Choroid plexus epithelial cell (primary cell): ENCODE measurements around the gene BSG.

Experiments used
- DNase-seq: peaks from one replicate; pipeline ENCODE4 v3.0.0-alpha.2; 2010; ENCODE audit warnings: low read depth
- H3K4me3 ChIP-seq: 2 replicates; pipeline ENCODE4 v1.5.1; 2011; ENCODE audit warnings: low read depth, mild to moderate bottlenecking, control low read depth, low read length, moderate library complexity
- TF ChIP-seq, protein P1 (sequence below): conservative IDR thresholded peaks from 2 replicates; pipeline ENCODE4 v1.5.1; 2011; ENCODE audit warnings: low read depth, mild to moderate bottlenecking, control low read depth, inconsistent platforms, low read length, moderate library complexity

BSG gene

GRCh38 chr19:531009-531752 lies 41.2 kb upstream of the BSG start:
- H3K4me3 ChIP-seq = peak overlapping the region; percentile 86
- peak; percentile 81 for DNase-seq
- TF ChIP-seq, protein P1, sequence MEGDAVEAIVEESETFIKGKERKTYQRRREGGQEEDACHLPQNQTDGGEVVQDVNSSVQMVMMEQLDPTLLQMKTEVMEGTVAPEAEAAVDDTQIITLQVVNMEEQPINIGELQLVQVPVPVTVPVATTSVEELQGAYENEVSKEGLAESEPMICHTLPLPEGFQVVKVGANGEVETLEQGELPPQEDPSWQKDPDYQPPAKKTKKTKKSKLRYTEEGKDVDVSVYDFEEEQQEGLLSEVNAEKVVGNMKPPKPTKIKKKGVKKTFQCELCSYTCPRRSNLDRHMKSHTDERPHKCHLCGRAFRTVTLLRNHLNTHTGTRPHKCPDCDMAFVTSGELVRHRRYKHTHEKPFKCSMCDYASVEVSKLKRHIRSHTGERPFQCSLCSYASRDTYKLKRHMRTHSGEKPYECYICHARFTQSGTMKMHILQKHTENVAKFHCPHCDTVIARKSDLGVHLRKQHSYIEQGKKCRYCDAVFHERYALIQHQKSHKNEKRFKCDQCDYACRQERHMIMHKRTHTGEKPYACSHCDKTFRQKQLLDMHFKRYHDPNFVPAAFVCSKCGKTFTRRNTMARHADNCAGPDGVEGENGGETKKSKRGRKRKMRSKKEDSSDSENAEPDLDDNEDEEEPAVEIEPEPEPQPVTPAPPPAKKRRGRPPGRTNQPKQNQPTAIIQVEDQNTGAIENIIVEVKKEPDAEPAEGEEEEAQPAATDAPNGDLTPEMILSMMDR = peak; percentile 10

- H3K4me3 ChIP-seq = peak within 1 kb of the TSS; percentile 86
- DNase-seq = no peak
- TF ChIP-seq, protein P1 = no peak
These were observed 40.4 kb upstream of the BSG start, which contains the start of gene CDC34 for GRCh38 chr19:531753-532560. Gene CDC34 (plus strand): TSS chr19:531760. CDS start chr19:531932, 172 bp downstream.

DNA sequence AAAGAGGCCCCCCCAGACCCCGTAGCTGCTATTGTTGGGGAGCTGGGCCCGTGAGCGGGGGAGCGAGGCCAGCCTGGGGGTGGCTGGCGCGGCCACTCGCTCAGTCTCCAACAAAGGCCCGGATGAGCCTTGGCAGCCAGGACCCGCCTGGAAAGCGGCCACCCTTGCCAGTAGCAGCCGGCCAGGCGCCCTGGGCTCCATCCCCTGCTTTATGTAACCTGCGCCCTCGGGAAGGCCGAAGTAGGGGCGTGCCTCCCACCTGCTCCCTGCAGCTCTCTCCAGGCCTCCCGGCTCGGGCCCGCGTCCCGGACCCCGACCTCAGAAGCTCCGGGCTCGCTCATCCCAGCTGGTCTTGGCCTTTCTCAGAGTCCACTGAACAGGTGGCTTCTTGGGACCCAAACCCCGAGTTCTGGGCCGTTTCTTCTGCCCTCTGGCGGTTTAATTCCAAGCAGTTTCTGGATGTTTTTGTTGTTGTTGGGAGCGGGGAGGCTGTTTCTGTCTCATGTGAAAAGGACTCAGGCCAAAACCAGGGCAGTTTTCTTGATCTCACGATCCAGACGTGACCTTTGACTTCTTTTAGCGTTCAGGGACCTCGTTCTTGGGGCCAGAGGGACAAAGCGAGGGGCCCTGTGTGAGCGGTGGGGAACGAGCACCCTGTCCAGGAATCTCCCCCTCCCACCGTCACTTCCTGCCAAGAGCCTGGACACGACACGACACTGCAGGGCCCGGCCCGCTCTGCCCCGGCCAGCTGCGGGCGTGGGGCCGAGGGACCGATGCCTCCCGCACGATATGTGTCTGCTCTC lies 39.6 kb upstream of the BSG start:
- TF ChIP-seq, protein P1 = peak; percentile 74
- DNase-seq = peak; percentile 74
- peak overlapping the region; percentile 86 for H3K4me3 ChIP-seq

DNA sequence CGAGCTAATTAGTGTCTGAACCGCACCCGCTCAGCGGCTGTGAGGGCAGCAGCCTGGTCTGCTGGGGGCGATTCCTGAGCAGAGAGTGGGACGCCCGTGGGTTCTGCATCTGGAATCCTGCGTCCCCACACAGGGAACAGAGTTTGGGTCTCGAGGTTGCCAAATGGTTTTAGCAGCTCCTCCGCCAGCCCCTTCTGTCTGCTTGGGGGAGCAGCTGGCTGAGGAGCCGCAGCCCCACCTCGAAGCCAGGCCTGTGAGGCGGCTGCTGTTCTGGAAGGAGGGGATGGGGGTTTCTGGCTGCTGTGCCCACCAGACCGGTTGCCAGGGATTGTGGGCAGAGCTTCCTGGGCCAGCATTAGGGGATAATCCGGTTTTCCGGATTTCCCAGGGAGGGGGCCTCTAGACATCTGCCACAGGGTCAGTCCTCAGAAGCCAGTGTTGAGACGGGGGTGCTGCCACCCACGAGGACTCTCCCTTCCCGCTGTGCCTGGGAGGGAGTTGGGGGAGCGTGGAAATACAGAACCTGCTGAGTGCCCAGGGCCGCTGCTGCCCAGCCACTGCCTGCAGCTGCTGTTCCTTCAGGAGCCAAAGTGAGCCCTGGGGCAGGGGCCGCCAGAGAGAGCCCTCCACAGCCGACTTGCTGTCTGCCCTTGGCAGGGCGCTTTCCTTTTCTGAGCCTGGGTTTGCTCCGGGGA lies 38.9 kb upstream of the BSG start:
- TF ChIP-seq, protein P1 = no peak
- H3K4me3 ChIP-seq = peak overlapping the region; percentile 86
- no peak for DNase-seq

DNA sequence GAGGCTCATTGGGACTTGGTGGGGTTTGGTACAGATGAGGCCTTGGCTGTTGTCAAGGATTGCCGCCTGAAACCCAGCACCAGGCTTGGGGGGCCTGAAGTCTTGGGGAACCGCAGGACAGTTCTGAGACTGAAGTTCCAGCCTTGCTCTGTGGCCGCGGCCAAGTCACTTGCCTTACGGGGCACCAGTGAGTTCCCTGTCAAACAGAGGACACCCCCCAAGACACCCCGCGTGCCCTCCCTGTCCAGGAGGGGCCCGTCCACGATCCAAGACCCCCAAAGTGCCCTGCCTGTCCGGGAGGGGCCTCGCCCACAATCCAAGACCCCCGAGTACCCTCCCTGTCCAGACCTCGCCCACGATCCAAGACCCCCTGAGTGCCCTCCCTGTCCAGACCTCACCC lies 38.3 kb upstream of the BSG start:
- DNase-seq = no peak
- TF ChIP-seq, protein P1 = peak; percentile 12
- no peak overlapping the region for H3K4me3 ChIP-seq
